ENCODE measurements around the gene ATRNL1. TPM values are rescaled to one million over a fixed set of nuclear protein-coding genes. Genes with fewer than 3 reads are reported as not detected.

The ATRNL1 gene
- total and polyA plus RNA-seq, 2 of the 8 experiments (the other 6 are each of a cell fraction or from before 2014, with no cell fraction given), result 5.1 to 17.6 TPM

DNA sequence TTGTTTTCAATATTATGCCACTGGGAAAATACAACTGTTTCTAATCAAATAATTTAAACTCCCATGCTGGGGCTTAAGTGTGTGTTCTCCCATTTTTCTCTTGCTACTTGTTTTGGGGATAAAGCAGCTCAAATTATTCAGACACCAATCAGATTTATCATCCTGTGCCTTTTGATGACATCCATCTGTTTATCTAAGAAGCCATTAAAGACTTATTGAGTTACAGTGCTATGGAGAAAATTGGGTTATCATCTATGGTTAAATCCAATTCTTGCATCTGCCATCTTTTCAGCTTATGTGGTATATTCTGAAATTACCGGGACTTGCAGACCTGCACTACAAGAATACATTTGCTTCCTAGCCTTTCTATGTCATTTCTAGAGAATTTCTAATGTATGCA lies 778.7 kb downstream of the ATRNL1 start:
- H3K27me3 ChIP-seq (replicated peaks in 1 of 4; ENCODE audit: control insufficient read depth in 3 of 4, extremely low read depth in 1 of 4, insufficient read depth in 3 of 4, low read length in 3 of 4), result no peaks in the 10 kb centered on the region
- DNase-seq (ENCODE audit: low read depth in 1 of 2, low spot score in 2 of 2) (no peak), FAIRE-seq (no peak)
- no peak overlapping the region for H2AK5ac ChIP-seq (ENCODE audit: low read depth, low read length)
- H3K79me2 ChIP-seq (ENCODE audit: control insufficient read depth in 1 of 2, insufficient read depth in 2 of 2, low read length in 2 of 2), result no peaks in the 10 kb centered on the region
- H4K20me1 ChIP-seq (replicated peaks in 1 of 2; ENCODE audit: control insufficient read depth in 1 of 2, insufficient read depth in 2 of 2, low read length in 2 of 2), result no peaks in the 10 kb centered on the region
- no peak overlapping the region for H2BK15ac ChIP-seq (ENCODE audit: low read length)
- H3K9me3 ChIP-seq (ENCODE audit: insufficient read depth in 2 of 2, low read depth in 1 of 2, low read length in 1 of 2), result no peaks in the 10 kb centered on the region
- CTCF ChIA-PET (ENCODE audit: partially characterized antibody), result interaction anchor here (0.5 kb wide), 1 partner anchor 257 kb away, joined by 3 read pairs; no protein-coding TSS in a partner anchor
- no peaks in the 10 kb centered on the region for H3K4me1 ChIP-seq (replicated peaks in 1 of 4; ENCODE audit: control insufficient read depth in 3 of 4, insufficient read depth in 4 of 4, low read length in 3 of 4)
- H4K91ac ChIP-seq (replicated peaks; ENCODE audit: insufficient read length, low read length), result no peak overlapping the region
- no peak overlapping the region for H4K5ac ChIP-seq (ENCODE audit: insufficient read length, low read depth, low read length)
- no peak overlapping the region for H3K18ac ChIP-seq (ENCODE audit: extremely low read depth, low read length)
- H3K23me2 ChIP-seq (ENCODE audit: low read depth, low read length), result no peaks in the 10 kb centered on the region
- H3K14ac ChIP-seq (ENCODE audit: insufficient read length), result no peak overlapping the region
- no peaks in the 10 kb centered on the region for H3K79me1 ChIP-seq (ENCODE audit: low read depth, low read length)
- H2BK5ac ChIP-seq (ENCODE audit: low read depth, low read length), result no peak overlapping the region
- no peak overlapping the region for H3K56ac ChIP-seq (replicated peaks; ENCODE audit: insufficient read length, low read depth, low read length)
- no peak overlapping the region for H3K4ac ChIP-seq (replicated peaks; ENCODE audit: insufficient read length, low read depth, low read length)
- no peak overlapping the region for H2BK120ac ChIP-seq (replicated peaks; ENCODE audit: low read depth, low read length)
- H2AFZ ChIP-seq (ENCODE audit: low read length), result no peak overlapping the region
- POLR2A ChIA-PET (ENCODE audit: partially characterized antibody), result no interaction called here
- no peak overlapping the region for H2BK20ac ChIP-seq (ENCODE audit: low read length)
- H3K36me3 ChIP-seq (ENCODE audit: control insufficient read depth in 2 of 4, insufficient read depth in 4 of 4, low read length in 3 of 4), result no peaks in the 10 kb centered on the region
- no peak overlapping the region for H3K27ac ChIP-seq (ENCODE audit: low read depth, low read length)
- no peak overlapping the region for H3K4me3 ChIP-seq (ENCODE audit: extremely low read depth in 1 of 4, insufficient read depth in 2 of 4, low read depth in 3 of 4, low read length in 4 of 4)
- H3K23ac ChIP-seq (ENCODE audit: insufficient read length), result no peak overlapping the region
- H3K9ac ChIP-seq (replicated peaks in 1 of 4; ENCODE audit: extremely low read depth in 1 of 4, low read depth in 3 of 4, low read length in 3 of 4), result no peak overlapping the region
- H2BK12ac ChIP-seq (ENCODE audit: low read depth, low read length), result no peak overlapping the region
- H4K8ac ChIP-seq (ENCODE audit: extremely low read depth, insufficient read depth, low read length), result no peak overlapping the region
- TF ChIP-seq BCL11A (IDR thresholded peaks at IDR 0.05; ENCODE audit: low read depth in 2 of 2, low read length in 2 of 2), result no peak
- no peak for TF ChIP-seq NRF1 (IDR thresholded peaks at IDR 0.05; ENCODE audit: low read depth, low read length)
- TF ChIP-seq CBX8 (IDR thresholded peaks at IDR 0.05; ENCODE audit: borderline replicate concordance, low read depth, low read length), result no peak
- no peak for TF ChIP-seq TAF7 (optimal IDR thresholded peaks at IDR 0.05; ENCODE audit: borderline replicate concordance, low read depth, low read length)
- no peak for TF ChIP-seq CTBP2 (IDR thresholded peaks at IDR 0.05; ENCODE audit: borderline replicate concordance, insufficient read depth, insufficient read length, low read length)
- 85% methylated on average over 1 of the region's 1 CpG; no CpG with 5 or more reads in 1 of the 2 experiments for WGBS, 2 experiments (ENCODE audit: extremely low coverage in 1 of 2, insufficient coverage in 1 of 2, insufficient read length in 1 of 2, insufficient replicate concordance in 2 of 2, low coverage in 1 of 2, low lambda C conversion rate in 2 of 2, missing lambda C conversion rate in 1 of 2)
- no peak overlapping the region for H3K4me2 ChIP-seq (ENCODE audit: insufficient read depth in 1 of 2, low read depth in 2 of 2, low read length in 2 of 2)

All from H1 (cell line).